ENCODE results near the gene MTX1.

GRCh38 chr1:155172732-155173477 lies 35.6 kb upstream of the MTX1 start, which contains the start of gene KRTCAP2:
- TF ChIP-seq OSR1 (CRISPR knock-in tag; IDR thresholded peaks at IDR 0.05) (no peak), ZNF70 (CRISPR knock-in tag; IDR thresholded peaks at IDR 0.05) (no peak), RARB (CRISPR knock-in tag; IDR thresholded peaks at IDR 0.05) (no peak), ARNTL (CRISPR knock-in tag; IDR thresholded peaks at IDR 0.05; ENCODE audit: borderline replicate concordance, low read depth) (no peak), TCF4 (CRISPR knock-in tag; IDR thresholded peaks at IDR 0.05; ENCODE audit: borderline replicate concordance) (no peak), ZFP3 (CRISPR knock-in tag; IDR thresholded peaks at IDR 0.05) (no peak), POU6F1 (CRISPR knock-in tag; IDR thresholded peaks at IDR 0.05; ENCODE audit: borderline replicate concordance, low read depth) (no peak)
- TF ChIP-seq, protein P1, sequence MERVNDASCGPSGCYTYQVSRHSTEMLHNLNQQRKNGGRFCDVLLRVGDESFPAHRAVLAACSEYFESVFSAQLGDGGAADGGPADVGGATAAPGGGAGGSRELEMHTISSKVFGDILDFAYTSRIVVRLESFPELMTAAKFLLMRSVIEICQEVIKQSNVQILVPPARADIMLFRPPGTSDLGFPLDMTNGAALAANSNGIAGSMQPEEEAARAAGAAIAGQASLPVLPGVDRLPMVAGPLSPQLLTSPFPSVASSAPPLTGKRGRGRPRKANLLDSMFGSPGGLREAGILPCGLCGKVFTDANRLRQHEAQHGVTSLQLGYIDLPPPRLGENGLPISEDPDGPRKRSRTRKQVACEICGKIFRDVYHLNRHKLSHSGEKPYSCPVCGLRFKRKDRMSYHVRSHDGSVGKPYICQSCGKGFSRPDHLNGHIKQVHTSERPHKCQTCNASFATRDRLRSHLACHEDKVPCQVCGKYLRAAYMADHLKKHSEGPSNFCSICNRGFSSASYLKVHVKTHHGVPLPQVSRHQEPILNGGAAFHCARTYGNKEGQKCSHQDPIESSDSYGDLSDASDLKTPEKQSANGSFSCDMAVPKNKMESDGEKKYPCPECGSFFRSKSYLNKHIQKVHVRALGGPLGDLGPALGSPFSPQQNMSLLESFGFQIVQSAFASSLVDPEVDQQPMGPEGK (CRISPR knock-in tag; IDR thresholded peaks at IDR 0.05; ENCODE audit: borderline replicate concordance): no peak
- TF ChIP-seq, protein P2, sequence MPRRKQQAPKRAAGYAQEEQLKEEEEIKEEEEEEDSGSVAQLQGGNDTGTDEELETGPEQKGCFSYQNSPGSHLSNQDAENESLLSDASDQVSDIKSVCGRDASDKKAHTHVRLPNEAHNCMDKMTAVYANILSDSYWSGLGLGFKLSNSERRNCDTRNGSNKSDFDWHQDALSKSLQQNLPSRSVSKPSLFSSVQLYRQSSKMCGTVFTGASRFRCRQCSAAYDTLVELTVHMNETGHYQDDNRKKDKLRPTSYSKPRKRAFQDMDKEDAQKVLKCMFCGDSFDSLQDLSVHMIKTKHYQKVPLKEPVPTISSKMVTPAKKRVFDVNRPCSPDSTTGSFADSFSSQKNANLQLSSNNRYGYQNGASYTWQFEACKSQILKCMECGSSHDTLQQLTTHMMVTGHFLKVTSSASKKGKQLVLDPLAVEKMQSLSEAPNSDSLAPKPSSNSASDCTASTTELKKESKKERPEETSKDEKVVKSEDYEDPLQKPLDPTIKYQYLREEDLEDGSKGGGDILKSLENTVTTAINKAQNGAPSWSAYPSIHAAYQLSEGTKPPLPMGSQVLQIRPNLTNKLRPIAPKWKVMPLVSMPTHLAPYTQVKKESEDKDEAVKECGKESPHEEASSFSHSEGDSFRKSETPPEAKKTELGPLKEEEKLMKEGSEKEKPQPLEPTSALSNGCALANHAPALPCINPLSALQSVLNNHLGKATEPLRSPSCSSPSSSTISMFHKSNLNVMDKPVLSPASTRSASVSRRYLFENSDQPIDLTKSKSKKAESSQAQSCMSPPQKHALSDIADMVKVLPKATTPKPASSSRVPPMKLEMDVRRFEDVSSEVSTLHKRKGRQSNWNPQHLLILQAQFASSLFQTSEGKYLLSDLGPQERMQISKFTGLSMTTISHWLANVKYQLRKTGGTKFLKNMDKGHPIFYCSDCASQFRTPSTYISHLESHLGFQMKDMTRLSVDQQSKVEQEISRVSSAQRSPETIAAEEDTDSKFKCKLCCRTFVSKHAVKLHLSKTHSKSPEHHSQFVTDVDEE (CRISPR knock-in tag; IDR thresholded peaks at IDR 0.05): no peak
